ENCODE measurements around the gene LMNB1. TPM values are rescaled to one million over a fixed set of nuclear protein-coding genes. Genes with fewer than 3 reads are reported as not detected.
"Not testable (repeated sequence)": the region's sequence is repeated elsewhere in the genome, so short reads cannot be mapped to it uniquely, and the experiment has no call there.

Gene LMNB1
- polyA plus RNA-seq, 1 donor (not counting 4 experiments of a cell fraction or from before 2014, with no cell fraction given): 11.0 TPM

DNA sequence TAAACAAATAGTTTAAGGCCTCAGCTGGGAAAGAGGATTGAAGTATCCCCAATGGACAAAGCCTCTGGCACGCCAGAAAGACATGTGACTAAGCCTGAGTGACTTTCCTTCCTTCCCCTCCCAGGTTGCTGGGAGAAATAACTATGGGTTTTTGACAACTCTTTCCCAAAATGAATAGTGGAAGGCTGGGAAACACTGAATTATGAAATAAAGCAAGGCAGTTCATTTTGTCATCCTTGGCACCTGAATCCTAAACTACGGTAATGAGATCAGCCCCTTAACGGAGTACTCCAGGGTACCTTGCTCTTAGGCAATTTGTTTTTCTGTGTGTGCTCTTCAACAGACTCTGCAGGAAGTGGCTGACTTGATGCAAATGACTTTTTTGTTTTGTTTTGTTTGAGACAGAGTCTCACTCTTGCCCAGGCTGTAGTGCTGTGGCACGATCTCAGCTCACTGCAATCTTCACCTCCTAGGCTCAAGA lies 75.2 kb downstream of the LMNB1 start:
- H3K4me2 ChIP-seq (ENCODE audit: control insufficient read depth, extremely low read depth, insufficient read depth, low read depth, low read length): no peak overlapping the region
- FAIRE-seq: no peak

DNA sequence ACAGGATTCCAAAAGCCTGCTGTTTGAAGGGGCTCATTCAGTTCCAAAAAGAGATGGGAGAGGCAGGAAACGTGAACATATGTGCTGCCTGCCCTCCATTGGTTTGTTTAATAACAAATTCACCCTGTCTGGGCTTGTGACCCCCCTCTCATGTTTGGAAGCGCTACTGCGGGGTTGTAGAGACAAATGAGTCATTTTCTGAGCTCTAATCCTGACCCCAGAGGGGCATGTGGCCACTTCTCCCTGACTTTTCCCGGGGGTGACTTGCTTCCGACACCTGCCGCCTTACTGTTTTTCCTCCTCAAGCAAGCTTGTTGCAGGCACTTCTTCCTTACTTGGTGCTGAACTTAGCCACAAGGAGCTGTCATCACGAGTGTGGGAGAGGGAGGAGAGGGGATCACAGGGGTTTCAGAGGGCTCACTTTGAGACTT lies 75.9 kb downstream of the LMNB1 start:
- Histone ChIP-seq H3K27ac (ENCODE audit: control insufficient read depth, insufficient read depth, low read length) (no peak overlapping the region), H3K27me3 (ENCODE audit: control insufficient read depth, extremely low read depth, insufficient read depth, low read length) (no peaks in the 10 kb centered on the region), H3K9me1 (ENCODE audit: control insufficient read depth, extremely low read depth, insufficient read depth, low read length) (no peaks in the 10 kb centered on the region), H2AFZ (ENCODE audit: control insufficient read depth, low read length) (no peak overlapping the region), H3K4me2 (ENCODE audit: control insufficient read depth, extremely low read depth, insufficient read depth, low read depth, low read length) (no peak overlapping the region), H3K9ac (ENCODE audit: control insufficient read depth, extremely low read depth, insufficient read depth, low read length) (no peak overlapping the region), H3K79me2 (ENCODE audit: control insufficient read depth, insufficient read depth, low read length) (no peaks in the 10 kb centered on the region), H3K4me3 (ENCODE audit: control insufficient read depth in 2 of 3, extremely low read depth in 1 of 3, insufficient read depth in 2 of 3, low read depth in 1 of 3, low read length in 3 of 3) (no peak overlapping the region), H3K36me3 (ENCODE audit: control insufficient read depth in 2 of 2, extremely low read depth in 1 of 2, insufficient read depth in 2 of 2, low read length in 2 of 2) (no peaks in the 10 kb centered on the region), H3K9me3 (ENCODE audit: control insufficient read depth, low read depth, low read length) (no peaks in the 10 kb centered on the region), H3K4me1 (ENCODE audit: control insufficient read depth, extremely low read depth, insufficient read depth, low read length) (no peaks in the 10 kb centered on the region), H4K20me1 (ENCODE audit: control insufficient read depth, extremely low read depth, insufficient read depth, low read length) (no peaks in the 10 kb centered on the region)
- FAIRE-seq (no peak), DNase-seq (ENCODE audit: low read depth, low spot score) (no peak)
- TF ChIP-seq, protein P1, sequence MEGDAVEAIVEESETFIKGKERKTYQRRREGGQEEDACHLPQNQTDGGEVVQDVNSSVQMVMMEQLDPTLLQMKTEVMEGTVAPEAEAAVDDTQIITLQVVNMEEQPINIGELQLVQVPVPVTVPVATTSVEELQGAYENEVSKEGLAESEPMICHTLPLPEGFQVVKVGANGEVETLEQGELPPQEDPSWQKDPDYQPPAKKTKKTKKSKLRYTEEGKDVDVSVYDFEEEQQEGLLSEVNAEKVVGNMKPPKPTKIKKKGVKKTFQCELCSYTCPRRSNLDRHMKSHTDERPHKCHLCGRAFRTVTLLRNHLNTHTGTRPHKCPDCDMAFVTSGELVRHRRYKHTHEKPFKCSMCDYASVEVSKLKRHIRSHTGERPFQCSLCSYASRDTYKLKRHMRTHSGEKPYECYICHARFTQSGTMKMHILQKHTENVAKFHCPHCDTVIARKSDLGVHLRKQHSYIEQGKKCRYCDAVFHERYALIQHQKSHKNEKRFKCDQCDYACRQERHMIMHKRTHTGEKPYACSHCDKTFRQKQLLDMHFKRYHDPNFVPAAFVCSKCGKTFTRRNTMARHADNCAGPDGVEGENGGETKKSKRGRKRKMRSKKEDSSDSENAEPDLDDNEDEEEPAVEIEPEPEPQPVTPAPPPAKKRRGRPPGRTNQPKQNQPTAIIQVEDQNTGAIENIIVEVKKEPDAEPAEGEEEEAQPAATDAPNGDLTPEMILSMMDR (optimal IDR thresholded peaks at IDR 0.05 in 1 of 3, IDR thresholded peaks at IDR 0.05 in 1 of 3, conservative IDR thresholded peaks at IDR 0.05 in 1 of 3; ENCODE audit: extremely low read depth in 1 of 3, insufficient read depth in 2 of 3, low read length in 3 of 3): no peak
- TF ChIP-seq EZH2 (IDR thresholded peaks at IDR 0.05; ENCODE audit: low read length): no peak
- dilution Hi-C loops (cut with MboI; ENCODE audit: extremely low pct_ligation_motif_present, low sequenced_read_pairs): no loop called here

More for the DNA sequence above, 75.2 kb downstream of the LMNB1 start:
- Histone ChIP-seq H3K9me3 (ENCODE audit: control insufficient read depth, low read depth, low read length) (no peaks in the 10 kb centered on the region), H4K20me1 (ENCODE audit: control insufficient read depth, extremely low read depth, insufficient read depth, low read length) (no peaks in the 10 kb centered on the region), H3K27me3 (ENCODE audit: control insufficient read depth, extremely low read depth, insufficient read depth, low read length) (no peaks in the 10 kb centered on the region), H3K4me1 (ENCODE audit: control insufficient read depth, extremely low read depth, insufficient read depth, low read length) (no peaks in the 10 kb centered on the region), H2AFZ (ENCODE audit: control insufficient read depth, low read length) (no peak overlapping the region), H3K4me3 (ENCODE audit: control insufficient read depth in 2 of 3, extremely low read depth in 1 of 3, insufficient read depth in 2 of 3, low read depth in 1 of 3, low read length in 3 of 3) (no peak overlapping the region), H3K9me1 (ENCODE audit: control insufficient read depth, extremely low read depth, insufficient read depth, low read length) (no peaks in the 10 kb centered on the region), H3K27ac (ENCODE audit: control insufficient read depth, insufficient read depth, low read length) (no peak overlapping the region), H3K79me2 (ENCODE audit: control insufficient read depth, insufficient read depth, low read length) (no peaks in the 10 kb centered on the region), H3K9ac (ENCODE audit: control insufficient read depth, extremely low read depth, insufficient read depth, low read length) (no peak overlapping the region), H3K36me3 (ENCODE audit: control insufficient read depth in 2 of 2, extremely low read depth in 1 of 2, insufficient read depth in 2 of 2, low read length in 2 of 2) (no peaks in the 10 kb centered on the region)
- DNase-seq (ENCODE audit: low read depth, low spot score): no peak
- TF ChIP-seq, protein P1 (optimal IDR thresholded peaks at IDR 0.05 in 1 of 3, IDR thresholded peaks at IDR 0.05 in 1 of 3, conservative IDR thresholded peaks at IDR 0.05 in 1 of 3; ENCODE audit: extremely low read depth in 1 of 3, insufficient read depth in 2 of 3, low read length in 3 of 3): no peak
- no peak for TF ChIP-seq EZH2 (IDR thresholded peaks at IDR 0.05; ENCODE audit: low read length)
- dilution Hi-C loops (cut with MboI; ENCODE audit: extremely low pct_ligation_motif_present, low sequenced_read_pairs): no loop called here

DNA sequence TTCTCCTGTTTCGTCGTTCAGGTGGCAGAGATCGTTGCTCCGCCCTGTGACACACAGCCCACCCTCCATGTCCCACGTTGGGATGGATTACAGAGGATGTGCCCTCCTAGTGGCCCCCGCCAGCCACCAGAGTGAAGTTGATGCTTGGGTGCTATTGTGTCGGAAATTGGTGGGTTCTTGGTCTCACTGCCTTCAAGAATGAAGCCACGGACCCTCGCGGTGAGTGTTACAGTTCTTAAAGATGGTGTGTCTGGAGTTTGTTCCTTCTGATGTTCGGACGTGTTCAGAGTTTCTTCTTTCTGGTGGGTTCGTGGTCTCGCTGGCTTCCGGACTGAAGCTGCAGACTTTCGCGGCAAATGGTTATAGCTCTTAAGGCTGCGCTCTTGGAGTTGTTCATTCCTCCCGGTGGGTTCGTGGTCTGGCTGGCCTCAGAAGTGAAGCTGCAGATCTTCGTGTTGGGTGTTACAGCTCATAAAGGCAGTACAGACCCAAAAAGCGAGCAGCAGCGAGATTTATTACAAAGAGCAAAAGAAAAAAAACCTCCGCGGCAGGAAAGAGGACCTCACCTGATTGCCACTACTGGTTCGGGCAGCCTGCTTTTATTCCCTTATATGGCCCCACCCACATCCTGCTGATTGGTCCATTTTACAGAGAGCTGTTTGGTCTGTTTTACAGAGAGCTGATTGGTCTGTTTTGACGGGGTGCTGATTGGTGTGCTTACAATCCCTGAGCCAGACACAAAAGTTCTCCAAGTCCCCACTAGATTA lies 76.8 kb downstream of the LMNB1 start:
- H3K9me3 ChIP-seq (ENCODE audit: control insufficient read depth, low read depth, low read length); dilution Hi-C loops (cut with MboI; ENCODE audit: extremely low pct_ligation_motif_present, low sequenced_read_pairs); FAIRE-seq: not testable (repeated sequence)

More for the DNA sequence above, 76.8 kb downstream of the LMNB1 start:
- not testable (repeated sequence) for DNase-seq (ENCODE audit: low read depth, low spot score); H3K27ac ChIP-seq (ENCODE audit: control insufficient read depth, insufficient read depth, low read length); H4K20me1 ChIP-seq (ENCODE audit: control insufficient read depth, extremely low read depth, insufficient read depth, low read length); H3K9me1 ChIP-seq (ENCODE audit: control insufficient read depth, extremely low read depth, insufficient read depth, low read length); H3K36me3 ChIP-seq (ENCODE audit: control insufficient read depth in 2 of 2, extremely low read depth in 1 of 2, insufficient read depth in 2 of 2, low read length in 2 of 2); H3K4me2 ChIP-seq (ENCODE audit: control insufficient read depth, extremely low read depth, insufficient read depth, low read depth, low read length); H2AFZ ChIP-seq (ENCODE audit: control insufficient read depth, low read length); H3K4me3 ChIP-seq (ENCODE audit: control insufficient read depth in 2 of 3, extremely low read depth in 1 of 3, insufficient read depth in 2 of 3, low read depth in 1 of 3, low read length in 3 of 3); H3K4me1 ChIP-seq (ENCODE audit: control insufficient read depth, extremely low read depth, insufficient read depth, low read length); H3K79me2 ChIP-seq (ENCODE audit: control insufficient read depth, insufficient read depth, low read length); H3K9ac ChIP-seq (ENCODE audit: control insufficient read depth, extremely low read depth, insufficient read depth, low read length); H3K27me3 ChIP-seq (ENCODE audit: control insufficient read depth, extremely low read depth, insufficient read depth, low read length)

Measured in keratinocyte (primary cell).